Dedifferentiated amniotic fluid mesenchymal stem cell (primary cell): Measurements from ENCODE around the gene TNFRSF19.

ENCODE experiments used
- DNase-seq: peaks from one replicate; pipeline ENCODE4 v3.0.0-alpha.2; 2016; ENCODE audit errors: extremely low spot score

The TNFRSF19 gene

GRCh38 chr13:23716401-23716800 lies 146.2 kb downstream of the TNFRSF19 start:
- DNase-seq, result no peak

- DNase-seq, result no peak
Measured at GRCh38 chr13:23718996-23719395, 148.8 kb downstream of the TNFRSF19 start.

GRCh38 chr13:23722726-23723453 lies 152.7 kb downstream of the TNFRSF19 start:
- no peak for DNase-seq

GRCh38 chr13:23723471-23723870 lies 153.3 kb downstream of the TNFRSF19 start:
- DNase-seq, result peak; percentile 23

- DNase-seq, result no peak
Measured at GRCh38 chr13:23724196-23724970, 154.2 kb downstream of the TNFRSF19 start.
